Naive B cell (primary cell): ENCODE results near the gene ATG2A. TPM values are rescaled to one million over a fixed set of nuclear protein-coding genes. Genes with fewer than 3 reads are reported as not detected.
A peak's percentile ranks its signal among the peaks of the same experiment; 100 is the strongest.

Experiments used
- ATAC-seq, 2 donors: fragments of 150-1000 bp; cut with Tn5 transposase; 2 replicates each; pipeline ENCODE4 v1.10.0; 2021; ENCODE audit warnings: low read depth in 2 of 2, mild to moderate bottlenecking in 2 of 2, moderate library complexity in 2 of 2
- DNase-seq: peaks from one replicate; pipeline ENCODE4 v3.0.0; 2022
- H3K27ac Mint-ChIP-seq, 6 donors: one replicate each; pipeline ENCODE4 v1.8.0; 2020 to 2022; ENCODE audit warnings: mild to moderate bottlenecking in 6 of 6, mixed read lengths in 6 of 6, moderate library complexity in 5 of 6, inconsistent platforms in 2 of 6
- H3K27me3 Mint-ChIP-seq, 3 donors: one replicate each; pipeline ENCODE4 v1.8.0; 2021 to 2022; ENCODE audit warnings: mixed read lengths in 3 of 3, mild to moderate bottlenecking in 1 of 3
- H3K36me3 Mint-ChIP-seq, 2 donors: one replicate each; pipeline ENCODE4 v1.8.0; 2020 to 2022; ENCODE audit warnings: mixed read lengths in 2 of 2, inconsistent platforms in 1 of 2, mild to moderate bottlenecking in 1 of 2
- H3K4me1 Mint-ChIP-seq, 3 donors: one replicate each; pipeline ENCODE4 v1.8.0; 2020 to 2022; ENCODE audit warnings: mixed read lengths in 3 of 3, inconsistent platforms in 1 of 3, mild to moderate bottlenecking in 1 of 3, moderate library complexity in 1 of 3
- H3K4me3 Mint-ChIP-seq, 8 donors: one replicate each; pipeline ENCODE4 v1.8.0; 2020 to 2022; ENCODE audit warnings: mild to moderate bottlenecking in 8 of 8, mixed read lengths in 8 of 8, moderate library complexity in 8 of 8, inconsistent platforms in 2 of 8
- H3K9me3 Mint-ChIP-seq, 7 donors: one replicate each; pipeline ENCODE4 v1.8.0; 2020 to 2022; ENCODE audit warnings: mixed read lengths in 7 of 7, mild to moderate bottlenecking in 5 of 7, inconsistent platforms in 2 of 7, moderate library complexity in 1 of 7
- polyA plus RNA-seq, 6 donors: library from polyadenylated mRNA; unstranded; fragments of 300-500 nt; fragmentation: Illumina TruSeq; gene quantifications; one replicate each; pipeline ENCODE4 v1.2.3, GENCODE V29; 2021; ENCODE audit warnings: low read depth in 6 of 6

ATG2A gene
- polyA plus RNA-seq, 6 donors from 2014 or later, result 2.8 to 5.0 (median 3.4) TPM; not detected in 1

DNA sequence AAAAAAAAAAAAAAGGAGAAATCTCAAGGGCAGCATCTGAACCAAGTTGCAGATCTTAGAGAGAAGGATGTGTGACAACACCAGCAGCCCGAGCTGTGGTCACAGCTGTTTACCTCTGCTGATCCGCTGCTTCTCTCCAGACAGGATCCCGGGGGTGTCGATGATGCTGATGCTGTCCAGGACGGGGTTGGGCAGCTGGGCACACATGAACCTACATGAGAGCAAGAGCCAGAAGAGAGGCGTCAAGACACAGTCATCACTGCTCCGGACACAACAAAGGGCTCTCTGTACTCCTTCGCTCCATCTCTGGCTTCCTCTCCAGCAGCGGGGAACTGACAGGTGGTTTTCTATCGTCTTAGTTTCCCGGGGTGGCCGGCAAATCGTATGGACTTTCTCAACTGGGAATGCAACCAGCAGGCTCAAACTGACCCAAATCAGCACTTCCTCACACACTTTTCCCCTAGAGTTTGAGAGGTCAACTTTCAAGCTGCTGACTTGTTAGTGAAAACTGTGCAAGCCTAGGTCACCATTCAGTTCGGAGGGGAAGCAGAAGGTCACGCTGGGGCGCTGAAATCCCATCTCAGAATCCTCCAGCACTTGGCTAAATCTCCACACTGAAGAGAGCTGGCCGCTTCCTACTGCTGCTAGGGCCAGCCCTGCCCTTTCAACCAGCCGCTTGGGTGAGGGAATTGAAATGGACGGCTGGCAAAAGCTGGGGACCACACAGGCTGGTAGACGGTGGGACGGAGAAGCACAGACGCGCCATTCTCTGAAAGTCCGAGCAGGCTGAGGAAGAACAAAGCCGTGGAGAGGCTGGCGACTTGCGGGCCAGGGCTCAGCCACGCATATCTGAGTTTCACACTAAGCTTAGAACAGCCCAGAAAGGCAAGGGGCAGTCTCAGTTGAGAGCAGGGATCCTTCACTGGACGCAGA is 42.4 kb downstream of the ATG2A start:
- ATAC-seq, result no peak
- DNase-seq, result no peak
- peaks cover 7% of the 10 kb centered on the region in 2 donors for H3K36me3 Mint-ChIP-seq

GRCh38 chr11:64872790-64873488 is 44.1 kb downstream of the ATG2A start:
- Mint-ChIP-seq H3K9me3 (no peaks in the 10 kb centered on the region), H3K27me3 (no peaks in the 10 kb centered on the region), H3K4me1 (peaks cover 58 to 89% (median 85%) of the 10 kb centered on the region in 3 donors), H3K36me3 (peaks cover 7% of the 10 kb centered on the region in 2 donors), H3K27ac (peak overlapping the region in 5 of 6 donors; percentile 49 to 84 (median 77)), H3K4me3 (peak overlapping the region; percentile 45 to 80 (median 72))
- DNase-seq (no peak), ATAC-seq (no peak)

More for the DNA sequence above, 42.4 kb downstream of the ATG2A start:
- Mint-ChIP-seq H3K27me3 (no peaks in the 10 kb centered on the region), H3K4me3 (peak overlapping the region; percentile 65 to 99 (median 97)), H3K9me3 (no peaks in the 10 kb centered on the region), H3K4me1 (peaks cover 61 to 82% (median 78%) of the 10 kb centered on the region in 3 donors), H3K27ac (peak overlapping the region in 3 of 6 donors; percentile 15 to 82 (median 80))

DNA sequence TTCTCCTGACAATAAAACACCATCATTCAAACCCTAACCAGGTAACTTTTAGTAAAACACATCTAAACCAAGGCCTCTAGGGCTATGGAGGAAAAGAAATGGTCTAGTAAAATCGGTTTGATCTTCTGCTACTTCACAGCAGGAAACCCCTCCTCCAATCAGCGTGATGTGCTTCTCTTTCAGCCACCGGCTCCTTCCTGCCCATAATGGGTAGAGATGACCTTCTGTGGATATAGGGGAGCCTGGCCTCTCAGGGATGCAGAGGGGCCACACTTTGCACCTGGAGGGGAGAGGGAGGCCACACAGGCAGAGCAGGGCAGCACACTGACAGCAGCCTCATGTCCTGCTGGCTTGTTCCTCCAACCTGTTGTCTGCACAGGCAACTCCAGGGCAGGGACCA is 45.5 kb downstream of the ATG2A start:
- DNase-seq (no peak), ATAC-seq (no peak)
- Mint-ChIP-seq H3K4me1 (peaks cover 52 to 90% (median 84%) of the 10 kb centered on the region in 3 donors), H3K4me3 (peak overlapping the region; percentile 45 to 80 (median 72)), H3K9me3 (no peaks in the 10 kb centered on the region), H3K27me3 (no peaks in the 10 kb centered on the region), H3K36me3 (peaks cover 7 to 13% of the 10 kb centered on the region in 2 donors), H3K27ac (peak overlapping the region in 4 of 6 donors; percentile 42 to 82 (median 68))

- no peaks in the 10 kb centered on the region for H3K27me3 Mint-ChIP-seq
- peaks cover 7 to 18% of the 10 kb centered on the region in 2 donors for H3K36me3 Mint-ChIP-seq
- H3K4me1 Mint-ChIP-seq, result peaks cover 53 to 90% (median 84%) of the 10 kb centered on the region in 3 donors
- H3K9me3 Mint-ChIP-seq, result peaks cover 0 to 2% (median 0%) of the 10 kb centered on the region in 7 donors
- ATAC-seq, result no peak
- peak overlapping the region in 4 of 6 donors; percentile 62 to 84 (median 82) for H3K27ac Mint-ChIP-seq
- peak overlapping the region; percentile 45 to 80 (median 72) for H3K4me3 Mint-ChIP-seq
- DNase-seq, result no peak
These were observed 46.0 kb downstream of the ATG2A start for GRCh38 chr11:64870893-64871466.

GRCh38 chr11:64870176-64870892 is 46.7 kb downstream of the ATG2A start:
- DNase-seq (no peak), ATAC-seq (no peak)
- Mint-ChIP-seq H3K4me1 (peaks cover 53 to 90% (median 84%) of the 10 kb centered on the region in 3 donors), H3K4me3 (peak overlapping the region in 7 of 8 donors; percentile 40 to 80 (median 70)), H3K27me3 (no peaks in the 10 kb centered on the region), H3K27ac (peak overlapping the region in 4 of 6 donors; percentile 27 to 95 (median 74)), H3K36me3 (peaks cover 7 to 23% of the 10 kb centered on the region in 2 donors), H3K9me3 (peaks cover 0 to 5% (median 0%) of the 10 kb centered on the region in 7 donors)

GRCh38 chr11:64869571-64870175 is 47.3 kb downstream of the ATG2A start:
- no peaks in the 10 kb centered on the region for H3K27me3 Mint-ChIP-seq
- H3K36me3 Mint-ChIP-seq, result peaks cover 7 to 23% of the 10 kb centered on the region in 2 donors
- peak overlapping the region in 3 of 8 donors; percentile 56 to 73 (median 70) for H3K4me3 Mint-ChIP-seq
- H3K27ac Mint-ChIP-seq, result peak overlapping the region in 4 of 6 donors; percentile 24 to 77 (median 40)
- DNase-seq (no peak), ATAC-seq (no peak)
- peaks cover 0 to 5% (median 0%) of the 10 kb centered on the region in 7 donors for H3K9me3 Mint-ChIP-seq
- H3K4me1 Mint-ChIP-seq, result peaks cover 51 to 90% (median 84%) of the 10 kb centered on the region in 3 donors

GRCh38 chr11:64868904-64869570 is 48.0 kb downstream of the ATG2A start:
- ATAC-seq (peak; percentile 23 to 27), DNase-seq (no peak)
- Mint-ChIP-seq H3K4me1 (peaks cover 46 to 90% (median 85%) of the 10 kb centered on the region in 3 donors), H3K27me3 (no peaks in the 10 kb centered on the region), H3K27ac (peak overlapping the region in 3 of 6 donors; percentile 33 to 77 (median 54)), H3K4me3 (peak overlapping the region in 5 of 8 donors; percentile 45 to 73 (median 56)), H3K9me3 (peaks cover 0 to 5% (median 0%) of the 10 kb centered on the region in 7 donors), H3K36me3 (peaks cover 7 to 23% of the 10 kb centered on the region in 2 donors)

DNA sequence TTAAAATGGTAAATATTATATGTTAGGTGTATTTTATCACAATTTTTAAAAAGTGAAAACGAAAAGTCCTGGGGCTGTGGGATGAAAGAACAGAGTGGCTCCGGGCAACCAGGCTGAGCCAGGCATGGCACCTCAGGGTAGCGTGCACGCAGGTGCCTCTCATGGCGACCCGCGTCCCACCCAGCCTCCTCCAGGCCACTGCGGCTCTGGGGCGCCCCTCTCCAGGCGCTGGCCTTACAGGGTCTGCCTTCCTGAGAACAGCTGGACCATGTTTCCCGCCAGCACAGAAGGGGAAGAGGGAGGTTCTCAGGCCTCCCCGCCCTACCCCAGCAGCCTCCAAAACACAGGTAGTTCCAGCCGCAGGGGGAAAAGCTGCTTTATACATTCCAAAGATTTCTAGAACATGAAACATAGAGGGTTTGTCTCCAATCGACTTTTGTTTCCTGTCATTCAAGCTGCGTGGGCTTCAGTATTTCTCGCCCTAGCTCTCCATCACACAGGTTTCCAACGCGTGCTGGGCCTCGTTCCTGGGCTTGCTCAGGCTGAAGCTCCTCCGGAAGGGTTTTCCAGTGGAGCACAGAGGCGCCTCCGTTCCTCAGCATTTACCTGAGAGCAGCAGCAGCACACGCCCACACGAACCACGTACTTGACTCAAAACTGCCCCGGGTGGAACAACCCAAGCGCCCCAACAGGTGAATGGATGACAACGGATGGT is 49.1 kb downstream of the ATG2A start:
- no peak for ATAC-seq
- Mint-ChIP-seq H3K9me3 (peaks cover 0 to 5% (median 0%) of the 10 kb centered on the region in 7 donors), H3K4me3 (peak overlapping the region in 6 of 8 donors; percentile 37 to 83 (median 56)), H3K4me1 (peaks cover 44 to 94% (median 89%) of the 10 kb centered on the region in 3 donors), H3K27me3 (no peaks in the 10 kb centered on the region), H3K27ac (peak overlapping the region in 3 of 6 donors; percentile 47 to 54 (median 49)), H3K36me3 (peaks cover 4 to 23% of the 10 kb centered on the region in 2 donors)
- DNase-seq, result no peak

GRCh38 chr11:64866173-64866491 is 50.9 kb downstream of the ATG2A start:
- Mint-ChIP-seq H3K4me1 (peaks cover 45 to 92% (median 92%) of the 10 kb centered on the region in 3 donors), H3K36me3 (peaks cover 0 to 18% of the 10 kb centered on the region in 2 donors), H3K9me3 (peaks cover 0 to 5% (median 0%) of the 10 kb centered on the region in 7 donors), H3K27me3 (no peaks in the 10 kb centered on the region), H3K27ac (peak overlapping the region; percentile 49 to 96 (median 94)), H3K4me3 (peak overlapping the region in 7 of 8 donors; percentile 58 to 88 (median 72))
- peak; percentile 3 to 4 for ATAC-seq
- DNase-seq, result no peak

DNA sequence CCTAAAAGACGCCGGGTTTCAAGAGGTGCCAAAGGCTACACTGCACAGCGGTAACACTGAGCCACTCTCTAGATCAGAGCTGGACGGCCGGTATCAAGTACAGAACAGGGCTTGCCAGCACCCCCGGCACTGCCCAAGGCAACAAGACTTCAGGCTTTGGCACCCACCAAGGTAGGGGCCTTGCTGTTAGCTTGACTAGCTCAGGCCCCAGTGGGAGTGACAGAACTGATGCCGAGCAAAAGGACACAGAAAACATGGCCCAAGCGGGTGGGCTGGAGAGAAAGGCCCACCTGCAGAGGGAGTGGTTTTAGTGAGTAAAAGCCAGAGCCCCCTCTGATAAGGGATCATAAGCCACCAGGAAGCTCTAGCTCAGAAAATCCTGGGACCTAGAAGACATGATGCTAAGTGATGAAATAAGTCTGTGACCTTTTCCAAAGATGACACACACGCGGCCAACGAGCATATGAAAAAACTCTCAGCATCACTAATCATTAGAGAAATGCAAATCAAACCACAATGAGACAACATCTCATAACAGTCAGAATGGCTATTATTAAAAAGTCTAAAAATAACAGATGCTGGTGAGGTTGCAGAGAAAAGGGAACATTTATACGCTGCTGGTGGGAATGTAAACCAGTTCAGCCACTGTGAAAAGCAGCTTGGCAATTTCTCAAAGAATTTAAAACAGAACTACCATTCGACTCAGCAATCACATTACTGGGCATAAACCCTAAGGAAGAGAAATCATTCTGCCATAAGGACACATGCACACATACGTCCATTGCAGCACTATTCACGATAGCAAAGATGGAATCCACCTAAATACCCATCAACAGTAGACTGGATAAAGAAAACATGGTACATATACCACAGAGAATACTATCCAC is 51.5 kb downstream of the ATG2A start:
- H3K4me3 Mint-ChIP-seq, result peak overlapping the region; percentile 64 to 88 (median 79)
- ATAC-seq, result peak; percentile 65 to 69

More for the DNA sequence above, 51.5 kb downstream of the ATG2A start:
- peaks cover 0 to 5% (median 0%) of the 10 kb centered on the region in 7 donors for H3K9me3 Mint-ChIP-seq
- DNase-seq, result peak; percentile 69
- H3K36me3 Mint-ChIP-seq, result peaks cover 0 to 16% of the 10 kb centered on the region in 2 donors
- H3K27ac Mint-ChIP-seq, result peak overlapping the region; percentile 78 to 96 (median 96)
- peaks cover 45 to 92% (median 89%) of the 10 kb centered on the region in 3 donors for H3K4me1 Mint-ChIP-seq
- no peaks in the 10 kb centered on the region for H3K27me3 Mint-ChIP-seq
